NCI-H2107 treated with DMSO at 0.1 percent for 48 hours (cell line): Measurements from ENCODE around the gene PHACTR4.
"Not testable (repeated sequence)": the region's sequence is repeated elsewhere in the genome, so short reads cannot be mapped to it uniquely, and the experiment has no call there.

Experiments used
- DNase-seq: peaks from one replicate; lab custom pipeline; 2025; ENCODE audit not compliant: unreplicated experiment; lab: John Stamatoyannopoulos, UW

Gene PHACTR4

GRCh38 chr1:28428012-28428411, 58.5 kb downstream of the PHACTR4 start:
- no peak for DNase-seq

DNA sequence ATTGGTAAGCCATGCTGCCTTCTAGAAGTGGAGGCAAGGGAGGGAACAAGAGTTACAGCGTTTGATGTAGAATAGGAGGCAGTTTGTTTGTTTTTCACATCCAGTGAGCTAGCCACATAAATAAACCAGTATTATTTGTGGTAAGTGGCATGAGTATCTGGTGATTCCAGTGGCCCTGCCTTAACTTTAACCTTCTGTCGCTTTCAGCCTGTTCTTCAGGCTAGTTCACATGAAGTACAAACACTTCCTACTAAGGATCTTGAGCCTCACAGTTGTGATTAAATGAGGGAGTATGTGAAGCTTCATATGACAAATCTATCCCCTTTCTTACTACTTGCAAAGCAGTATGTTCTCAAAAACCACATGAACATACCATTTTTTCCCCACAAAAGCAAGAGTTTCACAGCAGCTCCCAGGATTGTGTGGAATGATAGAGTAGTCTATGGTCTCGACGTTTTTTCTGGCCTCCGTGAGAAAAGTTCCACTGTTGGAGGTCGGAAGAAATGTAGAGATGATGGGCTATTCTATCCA, 59.5 kb downstream of the PHACTR4 start:
- DNase-seq: no peak

DNA sequence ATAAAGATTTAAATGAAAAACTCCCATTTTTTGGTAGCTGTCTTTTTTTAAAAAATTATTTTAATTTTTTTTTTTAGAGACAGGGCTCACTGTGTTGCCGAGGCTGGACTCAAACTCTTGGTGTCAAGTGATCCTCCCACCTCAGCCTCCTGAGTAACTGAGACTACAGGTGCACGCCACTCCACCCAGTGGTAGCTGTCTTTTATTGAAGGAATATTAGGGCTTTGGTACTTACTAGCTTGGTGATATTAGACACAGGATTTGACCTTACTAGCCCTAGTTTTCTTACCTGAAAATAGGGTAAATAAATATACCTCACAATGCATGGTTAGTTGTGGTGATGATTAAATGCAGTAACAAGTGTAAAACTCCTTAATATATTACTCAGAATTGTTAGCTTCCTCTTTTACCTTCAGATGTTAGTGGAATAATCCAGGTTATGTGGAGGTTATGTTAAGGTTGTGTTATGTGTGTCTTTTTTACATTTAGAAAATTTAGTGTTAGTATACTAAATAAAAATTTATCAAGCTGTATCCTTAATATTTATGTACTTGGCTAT, 66.8 kb downstream of the PHACTR4 start:
- DNase-seq: no peak

GRCh38 chr1:28437264-28437923, 67.9 kb downstream of the PHACTR4 start:
- DNase-seq: no peak

DNA sequence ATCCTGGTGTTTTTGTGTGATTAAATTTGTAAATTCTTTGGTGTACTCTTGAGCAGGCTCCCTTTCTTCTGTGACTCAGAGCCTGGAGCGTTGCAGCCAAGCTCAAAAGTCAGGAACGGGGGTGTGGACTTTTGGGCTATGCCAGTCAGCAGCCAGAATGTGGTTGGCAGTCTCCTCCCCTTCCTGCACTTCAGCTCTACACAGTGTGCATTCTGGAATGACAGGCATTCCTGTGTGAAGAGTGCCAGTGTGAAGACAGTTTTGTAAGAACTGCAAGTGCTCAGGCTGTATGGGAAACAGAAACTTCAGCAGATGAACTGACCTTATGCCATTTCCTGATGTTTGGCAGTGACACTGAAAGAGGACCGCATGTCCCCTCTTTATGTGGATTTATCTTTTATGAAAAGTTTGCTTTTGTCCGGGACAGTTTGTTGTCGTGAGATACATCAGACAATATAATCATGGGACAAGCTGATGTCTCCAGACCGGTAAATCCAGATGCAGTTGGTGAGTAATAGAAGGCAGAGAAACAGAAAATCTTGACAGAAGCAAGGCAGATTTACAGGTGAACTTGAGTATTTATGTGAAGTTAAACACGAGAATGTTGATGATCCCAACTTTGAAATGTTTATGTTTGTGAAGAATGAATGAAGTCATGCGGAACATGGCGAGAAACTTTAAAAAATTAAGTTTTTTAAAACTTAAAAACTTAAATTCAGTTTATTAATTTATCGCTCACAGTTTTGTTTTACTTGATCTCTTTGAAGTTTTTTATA, 68.6 kb downstream of the PHACTR4 start:
- DNase-seq: peak; percentile 95

DNA sequence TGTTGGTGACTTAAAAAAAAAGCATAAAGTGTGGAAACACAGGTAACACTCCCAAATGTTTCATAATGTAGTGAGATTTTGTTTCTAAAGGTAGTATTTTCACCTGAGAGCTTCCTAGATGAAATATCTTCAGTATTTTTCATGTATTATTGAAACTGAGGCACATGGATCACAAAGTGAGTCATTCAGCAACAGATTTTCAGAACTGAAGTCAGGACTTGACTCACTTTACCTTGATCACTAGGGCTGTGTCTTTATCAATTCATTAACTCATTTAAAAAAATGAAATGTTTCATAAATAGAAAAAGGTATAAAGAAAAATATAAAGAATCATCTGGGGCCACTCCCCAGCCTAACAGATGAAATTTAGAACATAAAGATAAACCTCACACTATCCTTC, 69.8 kb downstream of the PHACTR4 start:
- DNase-seq: no peak

DNA sequence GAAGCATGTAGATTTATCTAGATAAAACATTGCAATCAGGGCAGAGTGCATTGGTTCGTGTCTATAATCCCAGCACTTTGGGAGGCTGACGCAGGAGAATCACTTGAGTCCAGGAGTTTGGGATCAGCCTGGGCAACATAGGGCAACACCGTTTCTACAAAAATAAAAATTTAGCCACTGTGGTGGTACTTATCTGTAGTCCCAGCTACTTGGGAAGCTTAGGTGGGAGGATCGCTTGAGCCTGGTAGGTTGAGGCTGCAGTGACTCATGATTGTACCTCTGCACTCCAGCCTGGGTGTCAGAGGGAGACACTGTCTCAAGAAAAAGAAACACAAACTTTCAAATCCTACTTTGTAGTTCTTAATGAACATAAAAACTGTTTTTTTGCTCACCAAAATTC, 72.1 kb downstream of the PHACTR4 start:
- DNase-seq: no peak

GRCh38 chr1:28443550-28443949, 74.0 kb downstream of the PHACTR4 start:
- no peak for DNase-seq

GRCh38 chr1:28447679-28448078, 78.1 kb downstream of the PHACTR4 start:
- DNase-seq: no peak

DNA sequence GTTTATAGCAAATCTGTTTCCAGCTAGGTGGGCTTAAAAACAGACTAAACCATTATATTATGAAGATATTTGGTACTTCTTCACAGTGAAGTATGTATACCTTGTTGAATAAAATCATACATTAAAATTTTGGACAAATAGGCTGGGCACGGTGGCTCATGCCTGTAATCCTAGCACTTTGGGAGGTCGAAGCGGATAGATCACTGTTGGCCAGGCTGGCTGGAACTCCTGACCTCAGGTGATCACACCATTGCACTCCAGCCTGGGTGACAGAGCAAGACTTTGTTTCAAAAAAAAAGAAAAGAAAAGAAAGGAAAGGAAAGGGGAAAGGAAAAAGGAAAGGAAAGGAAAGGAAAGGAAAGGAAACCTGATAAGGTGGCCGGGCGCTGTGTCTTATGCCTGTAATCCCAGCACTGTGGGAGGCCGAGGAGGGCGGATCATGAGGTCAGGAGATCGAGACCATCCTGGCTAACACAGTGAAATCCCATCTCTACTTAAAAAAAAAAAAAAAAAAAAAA, 78.6 kb downstream of the PHACTR4 start:
- DNase-seq: not testable (repeated sequence)

DNA sequence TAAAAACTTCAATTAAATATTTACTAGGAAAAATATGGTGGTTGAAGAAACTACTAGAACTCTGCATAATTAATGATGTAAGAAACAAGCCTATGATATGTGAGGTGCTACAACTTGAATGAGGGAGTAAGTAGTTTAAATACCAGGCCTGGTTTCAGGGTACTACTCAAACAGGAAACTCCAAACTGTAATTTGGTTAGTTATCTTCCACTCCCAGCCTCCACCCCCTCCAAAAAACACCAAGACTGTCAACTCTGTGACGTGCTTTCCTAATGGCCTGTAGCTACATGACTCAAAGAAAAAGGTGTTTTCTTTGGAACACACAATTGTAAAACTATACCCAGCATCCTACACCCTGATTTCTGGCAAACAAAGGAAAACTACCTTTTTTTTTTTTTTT, 80.4 kb downstream of the PHACTR4 start:
- DNase-seq: no peak

DNA sequence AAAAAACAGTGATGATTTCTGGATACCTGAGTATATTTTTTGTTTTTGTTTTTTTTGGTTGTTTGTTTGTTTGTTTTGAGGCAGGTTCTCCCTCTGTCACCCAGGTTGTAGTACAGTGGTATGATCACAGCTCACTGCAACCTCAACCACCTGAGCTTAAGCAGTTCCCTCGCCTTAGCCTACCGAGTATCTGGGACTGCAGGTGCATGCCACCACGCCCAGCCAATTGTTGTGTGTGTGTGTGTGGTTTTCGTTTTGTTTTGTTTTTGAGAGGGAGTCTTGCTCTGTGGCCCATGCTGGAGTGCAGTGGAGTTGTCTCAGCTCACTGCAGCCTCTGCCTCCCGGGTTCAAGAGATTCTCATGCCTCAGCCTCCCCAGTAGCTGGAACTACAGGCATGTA, 81.0 kb downstream of the PHACTR4 start:
- DNase-seq: no peak

- no peak for DNase-seq
Observed at GRCh38 chr1:28451011-28451410, 81.5 kb downstream of the PHACTR4 start.

DNA sequence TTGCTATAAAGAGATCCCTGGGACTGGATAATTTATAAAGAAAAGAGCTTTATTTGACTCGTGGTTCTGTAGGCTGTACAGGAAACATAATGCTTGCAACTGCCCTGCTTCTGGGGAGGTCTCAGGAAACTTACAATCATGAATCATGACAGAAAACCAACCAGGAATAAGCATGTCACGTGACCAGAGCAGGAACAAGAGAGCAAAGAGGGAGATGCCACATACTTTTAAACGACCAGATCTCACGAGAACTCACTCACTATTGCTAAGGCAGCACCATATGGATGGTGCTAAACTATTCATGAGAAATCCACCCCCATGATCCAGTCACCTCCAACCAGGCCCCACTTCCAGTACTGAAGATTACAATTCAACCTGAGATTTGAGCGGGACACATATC, 86.5 kb downstream of the PHACTR4 start:
- no peak for DNase-seq

GRCh38 chr1:28457678-28458077, 88.1 kb downstream of the PHACTR4 start:
- DNase-seq: no peak

GRCh38 chr1:28458237-28459228, 89.0 kb downstream of the PHACTR4 start:
- DNase-seq: no peak

GRCh38 chr1:28466226-28466778, 96.8 kb downstream of the PHACTR4 start:
- no peak for DNase-seq

- no peak for DNase-seq
Observed at GRCh38 chr1:28470146-28470545, 100.6 kb downstream of the PHACTR4 start.

DNA sequence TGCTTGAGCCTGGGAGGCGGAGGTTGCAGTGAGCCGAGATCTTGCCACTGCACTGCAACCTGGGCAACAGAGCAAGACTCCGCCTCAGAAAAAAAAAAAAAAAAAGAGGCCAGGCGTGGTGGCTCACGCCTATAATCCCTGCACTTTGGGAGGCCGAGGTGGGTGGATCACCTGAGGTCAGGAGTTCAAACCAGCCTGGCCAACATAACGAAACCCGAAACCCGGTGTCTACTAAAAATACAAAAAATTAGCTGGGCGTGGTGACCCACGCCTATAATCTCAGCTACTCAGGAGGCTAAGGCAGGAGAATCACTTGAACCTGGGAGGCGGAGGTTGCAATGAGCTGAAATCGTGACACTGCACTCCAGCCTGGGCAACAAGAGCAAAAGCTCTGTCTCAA, 110.0 kb downstream of the PHACTR4 start:
- not testable (repeated sequence) for DNase-seq

GRCh38 chr1:28480308-28480707, 110.8 kb downstream of the PHACTR4 start:
- no peak for DNase-seq
